PC-9 (cell line): ENCODE measurements around the gene DLGAP4. TPM values are rescaled to one million over a fixed set of nuclear protein-coding genes. Genes with fewer than 3 reads are reported as not detected.

Experiments
- BruUV-seq: library from RNA; stranded (reverse); fragments of 400-500 nt; replicated peaks from 2 replicates; lab custom pipeline; 2021; lab: Mats Ljungman, UMichigan
- CTCF ChIA-PET: fragments of 300-600 bp; sonication (Branson Sonifier 250); formaldehyde crosslinking; loops from one replicate; lab custom pipeline; 2022; ENCODE audit warnings: antibody characterized with exemption; lab: Charles Lee
- POLR2A ChIA-PET: fragments of 300-600 bp; sonication (Branson Sonifier 250); formaldehyde crosslinking; loops from one replicate; lab custom pipeline; 2022; ENCODE audit warnings: antibody characterized with exemption; ENCODE audit not compliant: unreplicated experiment; lab: Charles Lee
- DNase-seq, 2 experiments: peaks; one replicate each; pipeline versions ENCODE4 v3.0.0 to v3.0.0-alpha.2; 2015 to 2022; ENCODE audit warnings: mixed read lengths in 1 of 2
- H2AFZ ChIP-seq: fragments of 200-600 bp; sonication (generic); 2 replicates; pipeline ENCODE4 v1.8.1; 2017; ENCODE audit warnings: antibody characterized with exemption
- H3F3A ChIP-seq: fragments of 200-600 bp; sonication (generic); 2 replicates; pipeline ENCODE4 v1.8.1; 2017; ENCODE audit warnings: antibody characterized with exemption, mild to moderate bottlenecking, low read depth; ENCODE audit not compliant: insufficient read depth
- H3K27ac ChIP-seq: fragments of 200-600 bp; sonication (generic); 2 replicates; pipeline ENCODE4 v1.6.1; 2016; ENCODE audit warnings: mixed run types
- H3K27me3 ChIP-seq: fragments of 200-600 bp; sonication (generic); 2 replicates; pipeline ENCODE4 v1.6.1; 2016; ENCODE audit warnings: low read depth, mixed run types; ENCODE audit not compliant: insufficient read depth
- H3K36me3 ChIP-seq: fragments of 200-600 bp; sonication (generic); 2 replicates; pipeline ENCODE4 v1.6.1; 2016; ENCODE audit warnings: low read depth, mixed run types
- H3K4me1 ChIP-seq: fragments of 200-600 bp; sonication (generic); replicated peaks from 2 replicates; pipeline ENCODE4 v1.6.1; 2016; ENCODE audit warnings: mixed run types; ENCODE audit not compliant: insufficient read depth
- H3K4me2 ChIP-seq: fragments of 200-600 bp; sonication (generic); 2 replicates; pipeline ENCODE4 v1.6.1; 2017; ENCODE audit warnings: mixed run types
- H3K4me3 ChIP-seq: fragments of 200-600 bp; sonication (generic); 2 replicates; pipeline ENCODE4 v1.6.1; 2016; ENCODE audit warnings: mixed run types
- H3K79me2 ChIP-seq: fragments of 200-600 bp; sonication (generic); 2 replicates; pipeline ENCODE4 v1.6.1; 2017; ENCODE audit warnings: low read depth, mixed run types
- H3K9me2 ChIP-seq: fragments of 200-600 bp; sonication (generic); 2 replicates; pipeline ENCODE4 v1.8.1; 2017; ENCODE audit warnings: mild to moderate bottlenecking; ENCODE audit not compliant: insufficient read depth
- H3K9me3 ChIP-seq: fragments of 200-600 bp; sonication (generic); 2 replicates; pipeline ENCODE4 v1.8.1; 2016; ENCODE audit warnings: low read depth; ENCODE audit not compliant: insufficient read depth
- H4K20me1 ChIP-seq: fragments of 200-600 bp; sonication (generic); 2 replicates; pipeline ENCODE4 v1.8.1; 2017; ENCODE audit not compliant: insufficient read depth
- EZH2 ChIP-seq: fragments of 200-600 bp; sonication (generic); IDR thresholded peaks from 2 replicates; pipeline ENCODE4 v1.8.0; 2017; ENCODE audit warnings: antibody characterized with exemption, low read depth
- intact Hi-C: fragments of 100-400 bp; cut with micrococcal nuclease; formaldehyde crosslinking; loops from one replicate; pipeline ENCODE4 v1.10.0; 2022; ENCODE audit not compliant: unreplicated experiment
- total RNA-seq: library from RNA; stranded (reverse); gene quantifications from 2 replicates; pipeline ENCODE4 v1.2.3, GENCODE V29; 2021
- TF ChIP-seq, protein P1 (sequence below): fragments of 200-600 bp; sonication (generic); conservative IDR thresholded peaks from 2 replicates; pipeline ENCODE4 v1.6.1; 2017; ENCODE audit warnings: mixed run types, antibody characterized with exemption, mild to moderate bottlenecking, moderate library complexity

Gene DLGAP4
- total RNA-seq, 1 experiment from 2014 or later, result 62.6 TPM

DNA sequence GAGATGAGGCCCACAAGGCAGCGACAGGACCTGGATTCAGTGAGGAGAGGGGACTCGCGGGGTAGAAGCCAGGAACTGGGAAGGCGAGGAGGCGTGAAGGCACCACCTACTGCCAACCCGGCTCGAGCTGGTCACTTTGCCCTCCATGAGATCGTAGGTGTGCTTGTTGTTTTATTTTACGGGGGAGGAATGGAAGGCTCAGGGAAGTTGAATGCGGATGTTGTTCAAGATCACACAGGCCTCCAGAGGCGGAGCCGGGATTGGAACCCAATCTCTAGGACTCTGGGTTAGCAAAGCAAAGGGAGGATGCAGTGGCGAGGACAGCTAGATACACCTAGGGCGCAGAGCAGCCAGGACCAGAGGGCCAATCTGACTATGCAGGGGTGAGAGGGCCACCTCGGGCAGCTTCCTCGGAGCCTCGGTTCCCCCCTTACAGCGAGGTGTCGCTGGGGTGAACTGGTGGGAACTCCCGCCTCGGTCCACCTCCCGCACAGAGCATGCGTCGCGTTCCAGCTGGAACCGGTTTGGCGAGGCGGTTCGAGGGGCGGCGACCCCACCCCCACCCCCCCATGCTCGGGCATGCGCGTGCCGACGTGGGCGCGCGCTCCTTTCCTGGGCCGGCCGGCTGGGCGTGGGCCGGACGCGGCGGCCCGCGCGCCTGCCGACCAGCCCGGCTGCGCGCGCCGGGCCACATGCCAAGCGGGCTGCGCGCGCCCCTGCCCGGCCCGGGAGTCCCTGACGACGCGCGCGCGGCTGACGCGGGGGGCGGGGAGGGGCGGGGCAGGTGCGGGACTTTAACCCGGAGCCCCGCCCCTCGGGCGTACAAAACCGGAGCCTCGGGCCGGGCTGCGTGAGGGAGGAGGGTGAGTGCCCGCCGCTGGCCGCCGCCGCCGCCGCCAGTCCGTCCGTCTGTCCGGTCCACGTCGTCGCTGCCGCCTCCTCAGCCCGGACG lies 154.8 kb downstream of the DLGAP4 start:
- Histone ChIP-seq H3K4me1 (peaks cover 39% of the 10 kb centered on the region), H3K9me3 (no peaks in the 10 kb centered on the region), H3K27ac (peak overlapping the region; percentile 27; the same call in 1 of the 2 replicates), H3K27me3 (no peaks in the 10 kb centered on the region), H3K79me2 (peaks cover 35% of the 10 kb centered on the region), H3K36me3 (no peaks in the 10 kb centered on the region), H3F3A (peaks cover 32% of the 10 kb centered on the region), H3K4me3 (peak overlapping the region; percentile 43), H3K9me2 (no peaks in the 10 kb centered on the region), H3K4me2 (peak overlapping the region; percentile 77), H2AFZ (peak overlapping the region; percentile 87), H4K20me1 (peaks cover 26% of the 10 kb centered on the region)
- DNase-seq, result peak; percentile 76 to 86
- POLR2A ChIA-PET, result interaction anchor here (0.6 kb wide), 2 partner anchors 112 to 1577 kb away, joined by 6 to 18 read pairs; partner anchors contain the start of gene TGIF2
- TF ChIP-seq, protein P1, sequence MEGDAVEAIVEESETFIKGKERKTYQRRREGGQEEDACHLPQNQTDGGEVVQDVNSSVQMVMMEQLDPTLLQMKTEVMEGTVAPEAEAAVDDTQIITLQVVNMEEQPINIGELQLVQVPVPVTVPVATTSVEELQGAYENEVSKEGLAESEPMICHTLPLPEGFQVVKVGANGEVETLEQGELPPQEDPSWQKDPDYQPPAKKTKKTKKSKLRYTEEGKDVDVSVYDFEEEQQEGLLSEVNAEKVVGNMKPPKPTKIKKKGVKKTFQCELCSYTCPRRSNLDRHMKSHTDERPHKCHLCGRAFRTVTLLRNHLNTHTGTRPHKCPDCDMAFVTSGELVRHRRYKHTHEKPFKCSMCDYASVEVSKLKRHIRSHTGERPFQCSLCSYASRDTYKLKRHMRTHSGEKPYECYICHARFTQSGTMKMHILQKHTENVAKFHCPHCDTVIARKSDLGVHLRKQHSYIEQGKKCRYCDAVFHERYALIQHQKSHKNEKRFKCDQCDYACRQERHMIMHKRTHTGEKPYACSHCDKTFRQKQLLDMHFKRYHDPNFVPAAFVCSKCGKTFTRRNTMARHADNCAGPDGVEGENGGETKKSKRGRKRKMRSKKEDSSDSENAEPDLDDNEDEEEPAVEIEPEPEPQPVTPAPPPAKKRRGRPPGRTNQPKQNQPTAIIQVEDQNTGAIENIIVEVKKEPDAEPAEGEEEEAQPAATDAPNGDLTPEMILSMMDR, result no peak
- no peak for TF ChIP-seq EZH2
- intact Hi-C loops, result loop anchor here (5.0 kb wide), 1 partner anchor 146 kb away; the partner anchor contains the start of gene RAB5IF
- BruUV-seq, result TSS peak; percentile 89
- CTCF ChIA-PET, result interaction anchor here (0.5 kb wide), 2 partner anchors 332 to 422 kb away, joined by 3 to 4 read pairs; no protein-coding TSS in a partner anchor

DNA sequence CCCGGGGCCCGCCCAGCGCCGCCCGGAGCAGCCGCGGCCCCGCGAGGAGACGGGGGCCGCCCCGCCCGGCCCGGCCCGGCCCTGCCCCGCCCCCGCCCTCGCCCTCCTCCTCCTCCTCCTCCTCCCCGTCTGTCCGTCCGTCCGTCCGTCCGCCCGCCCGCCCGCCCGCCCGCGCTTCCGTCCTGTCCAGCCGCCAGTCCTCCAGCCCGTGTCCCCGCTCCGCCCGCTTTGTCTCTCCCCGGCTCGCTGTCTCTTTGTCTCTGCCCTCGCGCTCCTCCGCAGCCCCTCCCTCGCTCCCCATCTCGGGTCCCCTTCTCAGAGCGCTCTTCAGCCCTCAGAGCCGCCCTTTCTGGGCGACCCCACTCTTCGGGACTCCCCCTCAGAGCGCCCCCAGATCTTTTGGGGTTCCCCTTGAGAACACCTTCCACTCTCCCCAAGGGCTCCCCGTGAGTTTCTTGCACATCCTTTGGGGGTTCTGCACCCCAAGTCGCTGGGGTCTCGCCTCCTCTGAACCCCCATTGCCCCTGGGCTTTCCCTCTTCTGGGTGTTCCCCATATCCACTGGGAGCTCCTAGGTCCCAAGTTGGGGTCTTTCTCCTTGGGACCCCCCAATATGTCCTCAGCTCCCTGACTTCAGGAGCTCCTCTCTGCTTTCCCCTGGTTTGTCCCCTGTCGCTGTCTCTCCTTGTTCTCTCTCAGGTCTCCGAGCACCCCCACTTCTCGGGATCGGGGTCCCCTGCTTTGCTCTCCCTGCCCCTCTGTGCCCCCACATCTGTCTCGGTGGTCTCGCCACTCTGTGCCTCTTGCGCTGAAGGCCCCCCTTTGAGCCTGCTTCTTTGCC lies 155.7 kb downstream of the DLGAP4 start:
- peaks cover 30% of the 10 kb centered on the region for H4K20me1 ChIP-seq
- H2AFZ ChIP-seq, result peak overlapping the region; percentile 79
- H3K36me3 ChIP-seq, result no peaks in the 10 kb centered on the region
- no peak for DNase-seq
- BruUV-seq, result TSS peak; percentile 49
- ChIA-PET CTCF (interaction anchor here (0.6 kb wide), 2 partner anchors 62 to 220 kb away, joined by 5 to 10 read pairs; no protein-coding TSS in a partner anchor), POLR2A (interaction anchor here (0.6 to 0.7 kb wide), 3 partner anchors 182 to 402 kb away, joined by 3 to 5 read pairs (median 4); a partner anchor contains a TSS)
- H3K4me3 ChIP-seq, result peak overlapping the region; percentile 93
- peaks cover 36% of the 10 kb centered on the region for H3F3A ChIP-seq
- H3K27me3 ChIP-seq, result no peaks in the 10 kb centered on the region
- no peaks in the 10 kb centered on the region for H3K9me2 ChIP-seq
- intact Hi-C loops, result loop anchor here (5.0 kb wide), 1 partner anchor 145 kb away; the partner anchor contains the start of gene RAB5IF
- no peak for TF ChIP-seq EZH2
- TF ChIP-seq, protein P1, result no peak
- H3K9me3 ChIP-seq, result no peaks in the 10 kb centered on the region
- H3K79me2 ChIP-seq, result peaks cover 44% of the 10 kb centered on the region
- H3K4me1 ChIP-seq, result peaks cover 48% of the 10 kb centered on the region
- no peak overlapping the region for H3K27ac ChIP-seq
- peak overlapping the region; percentile 100 for H3K4me2 ChIP-seq
